ENCODE measurements around the gene CAMTA1. TPM values are rescaled to one million over a fixed set of nuclear protein-coding genes. Genes with fewer than 3 reads are reported as not detected.

Gene CAMTA1
- polyA plus RNA-seq, 1 donor (not counting 4 experiments of a cell fraction or from before 2014, with no cell fraction given), result 51.4 TPM

DNA sequence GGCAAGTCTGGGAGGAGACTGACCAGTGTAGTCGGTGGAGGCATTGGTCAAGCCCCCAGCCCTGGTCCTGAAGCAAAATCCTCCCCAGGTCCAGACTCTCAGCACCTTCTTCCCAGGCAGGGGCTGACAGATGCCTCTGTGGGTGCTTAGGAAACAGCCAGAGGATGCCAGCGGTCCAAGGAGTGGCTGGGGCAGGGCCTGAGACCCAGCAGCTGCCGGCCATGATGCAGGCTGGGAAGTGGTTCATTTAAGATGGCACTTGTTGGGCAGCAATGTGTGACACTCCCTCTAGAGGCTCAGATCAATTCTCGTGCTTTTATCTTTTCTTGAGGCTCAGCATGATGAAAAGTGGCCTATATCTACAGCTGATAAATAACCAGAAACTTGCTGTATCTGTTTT lies 820.8 kb downstream of the CAMTA1 start:
- Histone ChIP-seq H3K4me2 (ENCODE audit: control insufficient read depth, extremely low read depth, insufficient read depth, low read depth, low read length) (no peak overlapping the region), H3K27me3 (ENCODE audit: control insufficient read depth, extremely low read depth, insufficient read depth, low read length) (no peaks in the 10 kb centered on the region), H3K9me1 (ENCODE audit: control insufficient read depth, extremely low read depth, insufficient read depth, low read length) (no peaks in the 10 kb centered on the region), H3K9me3 (ENCODE audit: control insufficient read depth, low read depth, low read length) (no peaks in the 10 kb centered on the region), H3K79me2 (ENCODE audit: control insufficient read depth, insufficient read depth, low read length) (no peaks in the 10 kb centered on the region), H4K20me1 (ENCODE audit: control insufficient read depth, extremely low read depth, insufficient read depth, low read length) (no peaks in the 10 kb centered on the region), H2AFZ (ENCODE audit: control insufficient read depth, low read length) (no peak overlapping the region), H3K9ac (ENCODE audit: control insufficient read depth, extremely low read depth, insufficient read depth, low read length) (no peak overlapping the region), H3K4me1 (ENCODE audit: control insufficient read depth, extremely low read depth, insufficient read depth, low read length) (no peaks in the 10 kb centered on the region), H3K4me3 (ENCODE audit: control insufficient read depth in 2 of 3, extremely low read depth in 1 of 3, insufficient read depth in 2 of 3, low read depth in 1 of 3, low read length in 3 of 3) (no peak overlapping the region), H3K36me3 (ENCODE audit: control insufficient read depth in 2 of 2, extremely low read depth in 1 of 2, insufficient read depth in 2 of 2, low read length in 2 of 2) (no peaks in the 10 kb centered on the region), H3K27ac (ENCODE audit: control insufficient read depth, insufficient read depth, low read length) (no peak overlapping the region)
- dilution Hi-C loops (cut with MboI; ENCODE audit: extremely low pct_ligation_motif_present, low sequenced_read_pairs), result no loop called here
- FAIRE-seq (no peak), DNase-seq (ENCODE audit: low read depth, low spot score) (no peak)
- no peak for TF ChIP-seq CTCF (optimal IDR thresholded peaks at IDR 0.05 in 1 of 3, IDR thresholded peaks at IDR 0.05 in 1 of 3, conservative IDR thresholded peaks at IDR 0.05 in 1 of 3; ENCODE audit: extremely low read depth in 1 of 3, insufficient read depth in 2 of 3, low read length in 3 of 3)
- no peak for TF ChIP-seq EZH2 (IDR thresholded peaks at IDR 0.05; ENCODE audit: low read length)

DNA sequence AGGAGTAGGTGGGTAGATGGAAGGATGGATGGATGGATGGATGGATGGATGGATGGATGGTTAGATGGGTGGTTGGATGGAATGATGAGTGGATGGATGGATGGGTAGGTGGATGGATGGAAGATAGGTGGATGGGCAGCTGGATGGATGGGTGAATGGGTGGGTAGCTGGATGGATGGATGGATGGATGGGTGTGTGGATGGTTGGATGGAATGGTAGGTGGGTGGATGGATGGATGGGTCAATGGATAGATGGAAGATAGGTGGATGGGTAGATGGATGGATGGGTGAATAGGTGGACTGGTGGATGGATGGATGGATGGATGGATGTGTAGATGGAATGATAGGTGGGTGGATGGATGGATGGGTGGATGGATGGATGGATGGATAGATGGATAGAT lies 821.8 kb downstream of the CAMTA1 start:
- Histone ChIP-seq H2AFZ (ENCODE audit: control insufficient read depth, low read length) (no peak overlapping the region), H3K9me1 (ENCODE audit: control insufficient read depth, extremely low read depth, insufficient read depth, low read length) (no peaks in the 10 kb centered on the region), H3K9me3 (ENCODE audit: control insufficient read depth, low read depth, low read length) (no peaks in the 10 kb centered on the region), H4K20me1 (ENCODE audit: control insufficient read depth, extremely low read depth, insufficient read depth, low read length) (no peaks in the 10 kb centered on the region), H3K27ac (ENCODE audit: control insufficient read depth, insufficient read depth, low read length) (no peak overlapping the region), H3K36me3 (ENCODE audit: control insufficient read depth in 2 of 2, extremely low read depth in 1 of 2, insufficient read depth in 2 of 2, low read length in 2 of 2) (no peaks in the 10 kb centered on the region), H3K79me2 (ENCODE audit: control insufficient read depth, insufficient read depth, low read length) (no peaks in the 10 kb centered on the region), H3K4me3 (ENCODE audit: control insufficient read depth in 2 of 3, extremely low read depth in 1 of 3, insufficient read depth in 2 of 3, low read depth in 1 of 3, low read length in 3 of 3) (no peak overlapping the region), H3K9ac (ENCODE audit: control insufficient read depth, extremely low read depth, insufficient read depth, low read length) (no peak overlapping the region), H3K27me3 (ENCODE audit: control insufficient read depth, extremely low read depth, insufficient read depth, low read length) (peaks cover 6% of the 10 kb centered on the region), H3K4me2 (ENCODE audit: control insufficient read depth, extremely low read depth, insufficient read depth, low read depth, low read length) (no peak overlapping the region), H3K4me1 (ENCODE audit: control insufficient read depth, extremely low read depth, insufficient read depth, low read length) (no peaks in the 10 kb centered on the region)
- dilution Hi-C loops (cut with MboI; ENCODE audit: extremely low pct_ligation_motif_present, low sequenced_read_pairs), result no loop called here
- TF ChIP-seq CTCF (optimal IDR thresholded peaks at IDR 0.05 in 1 of 3, IDR thresholded peaks at IDR 0.05 in 1 of 3, conservative IDR thresholded peaks at IDR 0.05 in 1 of 3; ENCODE audit: extremely low read depth in 1 of 3, insufficient read depth in 2 of 3, low read length in 3 of 3), result no peak
- TF ChIP-seq EZH2 (IDR thresholded peaks at IDR 0.05; ENCODE audit: low read length), result no peak
- DNase-seq (ENCODE audit: low read depth, low spot score), result no peak
- no peak for FAIRE-seq

Measured in keratinocyte (primary cell).